NCI-H187 (cell line): ENCODE data around the gene SLC9A4.

ENCODE experiments used
- DNase-seq, 2 experiments: peaks; one replicate each; lab custom pipeline; 2025; lab: John Stamatoyannopoulos, UW

Gene SLC9A4

GRCh38 chr2:102502576-102502975, 29.6 kb downstream of the SLC9A4 start:
- DNase-seq = no peak

GRCh38 chr2:102504833-102505232, 31.8 kb downstream of the SLC9A4 start:
- no peak for DNase-seq

- DNase-seq = no peak
These were observed 32.3 kb downstream of the SLC9A4 start for GRCh38 chr2:102505290-102505689.

- no peak for DNase-seq
These were observed 33.7 kb downstream of the SLC9A4 start for GRCh38 chr2:102506743-102507142.

- DNase-seq = no peak
These were observed 35.8 kb downstream of the SLC9A4 start for GRCh38 chr2:102508863-102509262.

GRCh38 chr2:102509749-102510148, 36.7 kb downstream of the SLC9A4 start:
- DNase-seq = no peak

- DNase-seq = no peak
These were observed 38.0 kb downstream of the SLC9A4 start for GRCh38 chr2:102510791-102511575.

GRCh38 chr2:102512161-102512560, 39.1 kb downstream of the SLC9A4 start:
- DNase-seq = no peak

GRCh38 chr2:102513355-102513939, 40.4 kb downstream of the SLC9A4 start:
- DNase-seq = no peak

GRCh38 chr2:102514061-102514785, 41.2 kb downstream of the SLC9A4 start:
- no peak for DNase-seq

GRCh38 chr2:102515851-102516250, 42.8 kb downstream of the SLC9A4 start:
- no peak for DNase-seq

- no peak for DNase-seq
These were observed 45.1 kb downstream of the SLC9A4 start for GRCh38 chr2:102518170-102518569.

- DNase-seq = no peak
These were observed 47.0 kb downstream of the SLC9A4 start for GRCh38 chr2:102520009-102520408.

GRCh38 chr2:102520801-102521200, 47.8 kb downstream of the SLC9A4 start:
- DNase-seq = no peak

- no peak for DNase-seq
These were observed 49.1 kb downstream of the SLC9A4 start for GRCh38 chr2:102522162-102522561.

GRCh38 chr2:102522890-102523289, 49.9 kb downstream of the SLC9A4 start:
- no peak for DNase-seq

- no peak for DNase-seq
These were observed 50.6 kb downstream of the SLC9A4 start for GRCh38 chr2:102523651-102524050.

GRCh38 chr2:102527086-102527485, 54.1 kb downstream of the SLC9A4 start:
- no peak for DNase-seq

GRCh38 chr2:102538491-102538890, 65.5 kb downstream of the SLC9A4 start:
- DNase-seq = no peak

- no peak for DNase-seq
These were observed 67.9 kb downstream of the SLC9A4 start for GRCh38 chr2:102540882-102541281.

- DNase-seq = no peak
These were observed 71.2 kb downstream of the SLC9A4 start for GRCh38 chr2:102544182-102544581.

GRCh38 chr2:102547462-102547861, 74.4 kb downstream of the SLC9A4 start:
- DNase-seq = no peak

GRCh38 chr2:102549027-102549426, 76.0 kb downstream of the SLC9A4 start:
- no peak for DNase-seq
